Glomerular endothelial cell (primary cell): ENCODE measurements around the gene SH3BGR. TPM values are rescaled to one million over a fixed set of nuclear protein-coding genes. Genes with fewer than 3 reads are reported as not detected.
A peak's percentile ranks its signal among the peaks of the same experiment; 100 is the strongest.

Source experiments
- DNase-seq: peaks from one replicate; pipeline ENCODE4 v3.0.0-alpha.2; 2011; ENCODE audit warnings: low read depth, low spot score; ENCODE audit errors: extremely low read depth
- total RNA-seq: library from RNA; depleted of rRNA; stranded (reverse); fragments of >200 nt; gene quantifications from 2 replicates; pipeline ENCODE4 v1.2.3, GENCODE V29; 2015

SH3BGR gene
- total RNA-seq, 1 donor from 2014 or later: 0.64 TPM

DNA sequence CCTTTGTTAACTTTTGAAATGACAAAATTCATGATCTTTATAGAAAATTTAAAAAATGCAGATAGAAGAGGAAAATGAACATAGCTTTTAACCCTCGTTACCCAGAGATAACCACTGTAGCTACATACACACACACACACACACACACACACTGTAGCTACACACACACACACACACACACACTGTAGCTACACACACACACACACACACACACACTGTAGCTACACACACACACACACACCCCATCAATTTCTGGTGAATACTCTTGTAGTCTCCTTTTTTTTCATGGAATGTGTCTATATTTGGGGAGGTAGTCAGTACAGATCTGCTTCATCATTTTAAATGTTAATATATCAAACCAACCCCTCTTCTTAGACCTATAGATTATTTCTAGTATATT is 58.5 kb downstream of the SH3BGR start:
- no peak for DNase-seq

DNA sequence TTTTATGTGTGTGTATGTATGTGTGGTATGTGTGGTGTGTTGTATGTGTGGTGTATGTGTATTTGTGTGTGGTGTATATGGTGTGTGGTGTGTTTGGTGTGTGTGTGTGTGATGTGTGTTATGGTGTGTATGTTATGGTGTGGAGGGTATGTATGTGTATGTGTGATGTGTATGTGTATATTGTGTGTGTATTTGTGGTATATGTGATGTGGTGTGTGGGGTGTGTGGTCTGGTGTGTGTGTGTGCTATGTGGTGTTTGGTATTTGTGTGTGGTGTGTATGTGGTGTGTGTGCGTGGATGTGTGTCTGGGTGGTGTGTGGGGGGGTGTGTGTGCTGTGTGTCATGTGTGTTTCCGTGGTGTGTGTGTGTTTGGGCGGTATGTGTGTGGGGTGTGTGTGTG is 59.3 kb downstream of the SH3BGR start:
- DNase-seq: no peak

DNA sequence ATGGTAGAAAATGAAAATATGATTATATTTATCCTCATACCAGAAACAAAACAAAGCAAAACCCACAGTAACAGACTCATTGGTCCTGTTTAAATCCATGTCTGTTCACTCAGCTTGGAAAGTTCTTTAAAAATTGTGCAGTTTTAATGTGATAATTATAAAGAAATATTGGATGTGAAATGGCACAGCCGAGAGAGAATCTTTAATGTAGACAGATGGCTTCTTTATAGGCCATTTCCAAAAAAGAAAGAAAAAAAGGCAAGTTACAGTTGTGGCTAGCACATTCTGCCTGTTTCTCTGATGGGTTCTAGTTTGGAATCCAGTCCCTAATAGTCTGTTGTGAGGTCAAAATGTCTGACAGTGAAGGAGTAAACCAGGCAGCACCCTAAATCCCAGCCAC is 62.0 kb downstream of the SH3BGR start:
- no peak for DNase-seq

DNA sequence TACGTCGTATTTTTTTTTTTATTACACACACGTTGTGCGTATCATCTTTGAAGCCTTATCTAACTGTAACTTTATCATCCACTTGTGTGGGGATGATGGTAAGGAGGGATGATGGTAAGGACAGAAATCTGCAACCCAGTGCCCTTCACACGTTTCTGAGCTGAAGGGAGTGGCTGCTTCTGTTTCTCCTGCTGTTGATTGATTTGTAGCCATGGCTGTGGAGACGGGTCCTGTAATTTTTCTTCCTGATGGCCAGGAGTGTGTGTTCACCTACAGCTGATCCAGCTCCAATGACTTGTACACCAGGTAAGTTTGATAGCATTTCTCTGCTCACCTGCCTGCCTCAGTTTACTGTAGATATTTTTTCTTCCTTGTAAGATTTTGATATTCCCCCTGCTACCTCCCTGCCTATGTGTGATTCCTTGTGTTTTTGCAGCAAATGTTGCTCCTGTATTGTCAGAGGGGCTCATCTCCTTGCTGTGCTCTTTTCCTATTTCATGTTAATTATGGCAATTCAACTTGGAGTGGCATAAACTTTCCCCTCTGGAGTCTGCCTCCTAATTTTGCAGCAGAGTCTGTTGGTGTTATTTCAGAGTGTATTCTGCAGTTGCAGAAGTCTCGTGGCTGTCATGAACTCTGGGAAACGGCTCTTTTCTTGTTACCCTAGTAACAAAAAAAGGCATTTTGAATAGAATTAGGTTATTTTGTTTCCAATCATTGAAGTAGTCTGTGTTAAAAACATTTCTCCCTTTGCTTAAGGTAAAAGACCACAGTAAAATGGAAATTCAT is 64.1 kb downstream of the SH3BGR start:
- no peak for DNase-seq

DNA sequence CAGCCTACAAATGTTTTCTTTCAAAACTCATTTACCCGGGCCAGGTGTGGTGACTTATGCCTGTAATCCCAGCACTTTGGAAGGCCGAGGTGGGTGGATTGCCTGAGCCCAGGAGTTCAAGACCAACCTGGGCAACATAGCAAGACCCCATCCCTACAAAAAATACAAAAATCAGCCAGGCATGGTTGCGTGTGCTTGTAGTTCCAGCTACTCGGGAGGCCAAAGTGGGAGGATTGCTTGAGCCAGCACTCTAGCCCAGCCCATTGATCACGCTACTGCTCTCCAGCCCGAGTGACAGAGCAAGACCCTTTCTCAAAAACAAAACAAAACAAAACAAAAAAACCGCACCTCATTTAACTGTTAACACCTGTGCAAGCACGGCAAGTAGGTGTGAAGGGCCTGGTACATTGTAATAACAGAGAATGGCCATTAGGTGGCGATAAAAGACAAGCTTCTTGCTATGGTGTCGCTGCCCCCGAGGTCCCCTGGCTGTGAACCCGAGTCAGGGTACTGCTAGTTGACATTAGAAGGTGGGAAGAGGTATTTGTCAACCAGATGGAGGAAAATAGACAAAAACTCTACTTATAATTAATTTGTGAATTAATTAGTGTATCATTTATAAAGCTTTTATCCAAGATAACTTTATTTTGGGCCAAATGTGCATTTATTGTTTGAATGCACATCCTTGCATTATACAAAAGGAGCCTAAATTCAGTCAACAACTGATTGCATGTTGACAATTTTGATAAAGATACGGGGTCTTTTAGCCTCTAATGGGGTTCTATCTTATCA is 66.5 kb downstream of the SH3BGR start:
- peak; percentile 14 for DNase-seq

DNA sequence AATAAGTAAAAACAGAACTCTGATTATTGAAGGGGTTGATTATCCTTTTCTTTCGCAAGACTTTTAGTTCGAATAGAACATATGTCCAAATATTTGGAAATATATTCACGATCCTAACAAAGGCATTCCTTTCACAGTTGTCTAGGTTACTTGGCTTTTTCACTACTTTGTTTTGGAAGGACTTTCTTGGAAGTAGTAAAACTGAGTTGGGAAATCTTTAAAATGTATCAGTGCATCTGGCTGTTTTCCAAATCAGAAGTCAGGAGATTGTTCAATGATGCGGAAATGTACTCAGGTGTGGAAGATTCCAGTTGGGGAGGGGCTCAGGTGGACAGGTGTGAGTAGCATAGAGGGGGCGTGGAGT is 67.1 kb downstream of the SH3BGR start:
- no peak for DNase-seq

DNA sequence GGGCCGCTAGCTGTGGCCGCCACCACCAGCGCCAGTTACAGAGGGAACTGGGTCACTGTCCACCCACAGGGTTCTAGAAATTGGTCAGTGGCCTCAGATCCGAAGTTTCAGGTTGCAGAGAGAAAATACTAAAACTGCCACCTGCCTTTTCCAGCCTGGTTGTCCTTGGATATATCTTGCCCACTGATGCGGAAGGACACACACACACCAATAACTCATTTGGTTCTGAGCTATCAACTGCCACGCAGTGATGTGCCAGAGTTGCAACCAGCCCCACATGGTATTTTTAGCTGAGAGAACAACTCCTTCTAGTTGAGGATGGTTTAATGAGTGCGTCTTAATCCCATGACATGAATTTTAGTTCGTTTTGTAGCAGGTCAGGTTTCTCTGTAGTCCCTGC is 68.1 kb downstream of the SH3BGR start:
- DNase-seq: no peak

DNA sequence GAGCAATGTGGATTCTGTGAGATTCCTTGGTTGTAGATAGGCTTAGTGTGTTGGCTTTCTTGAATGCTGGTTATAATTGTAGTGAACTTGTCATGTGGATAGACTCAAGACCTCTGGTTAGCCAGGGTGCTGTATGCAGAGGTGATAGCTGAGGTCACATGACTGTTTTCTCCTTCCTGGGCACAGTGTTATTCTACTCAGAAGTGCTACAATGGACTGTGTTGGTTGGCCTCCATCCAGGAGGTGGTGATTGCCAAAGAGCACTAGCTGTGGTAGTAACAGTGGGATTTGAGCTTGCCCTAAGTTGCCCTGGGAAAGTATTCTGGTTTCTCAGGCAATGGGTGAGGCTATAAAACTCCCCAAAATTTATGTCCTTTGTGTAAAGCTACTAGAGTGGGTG is 71.6 kb downstream of the SH3BGR start:
- DNase-seq: no peak

DNA sequence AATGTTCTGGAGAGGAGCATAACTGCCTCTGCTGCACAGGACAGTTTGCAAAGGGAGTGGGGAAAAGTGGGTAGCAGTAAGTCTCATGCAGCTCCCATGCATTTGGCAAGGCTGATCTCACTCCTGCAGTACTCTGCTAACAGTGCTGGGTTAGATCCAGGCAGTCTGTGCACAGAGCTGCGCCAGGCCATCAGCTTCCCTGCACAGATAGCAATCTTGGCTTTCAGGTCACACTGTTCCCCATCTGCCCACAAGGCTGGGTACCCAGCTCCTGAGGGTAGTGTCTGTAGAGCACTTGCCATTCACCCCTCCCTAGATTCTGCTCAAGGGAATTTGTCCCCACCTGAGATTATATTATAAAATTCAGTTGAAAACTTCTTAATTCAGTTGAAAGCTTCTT is 72.1 kb downstream of the SH3BGR start:
- DNase-seq: no peak

DNA sequence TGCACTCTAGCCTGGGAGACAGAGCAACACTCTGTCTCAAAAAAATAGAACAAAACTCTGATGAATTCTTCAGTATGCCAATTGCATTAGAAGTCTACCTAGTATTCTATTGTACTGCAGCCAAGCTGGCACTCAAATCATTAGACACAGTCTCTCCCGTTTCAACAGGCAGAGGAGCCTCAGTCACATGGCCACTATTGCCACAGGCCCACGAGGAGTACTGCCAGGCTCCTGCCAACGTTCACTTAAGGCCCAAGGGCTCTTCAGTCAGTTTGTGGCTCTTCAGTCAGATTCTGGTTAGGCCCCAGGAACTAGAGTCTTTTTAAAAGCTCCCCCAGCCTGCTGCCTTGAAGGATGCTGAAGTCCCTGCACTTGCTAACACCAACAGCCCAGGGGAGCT is 73.4 kb downstream of the SH3BGR start:
- DNase-seq: no peak

DNA sequence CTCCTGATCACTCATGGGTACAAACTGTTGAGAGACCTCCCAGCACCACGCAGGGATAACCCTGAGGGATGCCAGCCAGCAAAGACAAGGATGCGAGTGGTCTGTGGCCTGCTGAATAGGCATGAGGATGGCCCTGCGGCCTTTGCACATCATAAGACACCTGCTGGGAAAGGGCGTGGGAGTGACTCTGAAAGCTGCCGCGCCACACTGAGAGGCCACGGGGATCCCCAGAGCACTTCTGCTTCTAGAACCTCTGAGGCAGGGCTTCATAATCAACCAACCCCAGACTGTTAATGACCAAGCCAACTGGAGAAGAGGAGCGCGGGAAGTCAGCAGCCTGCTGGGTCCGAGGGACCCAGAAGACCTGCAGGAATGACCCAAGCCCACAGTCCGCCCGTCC is 73.8 kb downstream of the SH3BGR start:
- DNase-seq: no peak

DNA sequence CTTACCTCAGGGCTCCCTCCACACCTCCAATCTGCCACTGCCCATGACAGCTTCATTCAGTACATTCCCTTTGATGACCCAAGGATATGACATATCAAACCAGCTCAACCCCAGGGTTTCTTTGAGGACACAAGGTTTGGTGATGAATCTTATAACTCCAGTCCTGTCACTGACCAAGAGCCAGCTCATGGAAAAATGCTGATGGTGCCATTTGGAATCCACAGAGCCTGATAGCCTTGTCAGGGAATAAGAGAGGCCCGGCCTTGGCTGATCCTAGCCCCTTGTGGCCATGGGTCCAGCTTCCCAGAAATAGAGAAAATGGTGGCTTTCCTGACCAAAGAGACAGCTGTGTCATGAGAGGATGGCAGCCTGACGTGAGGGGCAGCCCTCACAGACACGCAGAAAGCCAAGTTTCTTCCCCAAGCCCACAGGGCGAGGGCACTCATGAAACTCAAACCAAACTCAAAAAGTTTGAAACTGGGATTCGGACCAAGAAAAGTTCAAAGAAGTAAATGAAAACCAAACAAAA is 75.4 kb downstream of the SH3BGR start:
- no peak for DNase-seq

DNA sequence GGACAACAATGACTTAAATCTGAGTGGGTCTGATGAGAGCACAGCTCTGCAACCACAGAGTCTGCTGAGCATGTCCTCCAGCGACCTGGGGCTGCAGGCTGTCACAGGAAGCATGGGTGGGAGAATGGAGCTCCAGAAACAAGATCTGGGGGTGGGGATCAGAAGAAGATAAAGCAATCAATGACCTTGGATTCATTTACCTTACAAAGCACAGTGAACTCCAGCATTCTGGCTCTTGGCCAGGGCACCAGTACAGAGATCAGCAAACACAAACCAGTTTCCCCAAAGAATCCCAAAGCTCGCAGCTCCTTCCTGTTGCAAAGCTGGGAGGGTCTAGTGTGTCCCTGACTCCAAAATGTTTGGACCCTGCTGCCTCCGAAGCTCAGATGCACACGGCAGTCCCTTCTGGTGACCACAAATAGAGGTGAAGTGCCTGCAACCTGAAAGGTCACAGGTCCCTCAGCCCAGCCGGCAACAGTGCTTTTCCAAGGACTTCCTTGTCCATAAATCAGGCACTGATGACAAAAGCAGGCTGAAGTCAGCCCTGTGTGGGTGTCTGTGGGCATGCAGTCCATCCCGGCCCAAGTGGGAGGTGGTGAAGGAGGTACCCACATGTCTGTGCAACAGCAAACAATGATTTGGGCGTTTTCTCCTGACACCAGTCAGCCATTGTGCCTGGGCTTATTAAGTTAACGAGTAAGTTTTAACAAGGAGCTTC is 76.1 kb downstream of the SH3BGR start:
- DNase-seq: no peak

DNA sequence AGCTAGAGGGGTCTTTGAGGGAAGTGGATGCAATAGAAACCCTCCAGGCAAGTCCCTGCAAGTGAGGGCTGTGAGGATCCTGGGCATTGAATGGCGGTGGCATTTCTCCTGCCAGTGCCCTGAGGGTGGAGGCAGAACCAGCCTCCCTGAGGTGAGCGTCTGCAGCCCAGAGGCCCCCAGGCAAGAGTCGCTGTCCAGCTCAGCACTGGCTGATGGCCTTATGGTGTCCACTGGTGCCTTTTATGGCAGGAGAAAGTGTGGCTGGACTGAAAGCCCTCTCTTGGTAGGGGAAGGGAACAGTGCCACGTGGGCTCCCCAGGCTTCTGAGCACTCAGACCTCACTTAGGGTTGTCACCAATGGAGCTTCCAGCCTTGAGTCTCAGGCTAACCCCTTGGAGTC is 77.3 kb downstream of the SH3BGR start:
- no peak for DNase-seq

DNA sequence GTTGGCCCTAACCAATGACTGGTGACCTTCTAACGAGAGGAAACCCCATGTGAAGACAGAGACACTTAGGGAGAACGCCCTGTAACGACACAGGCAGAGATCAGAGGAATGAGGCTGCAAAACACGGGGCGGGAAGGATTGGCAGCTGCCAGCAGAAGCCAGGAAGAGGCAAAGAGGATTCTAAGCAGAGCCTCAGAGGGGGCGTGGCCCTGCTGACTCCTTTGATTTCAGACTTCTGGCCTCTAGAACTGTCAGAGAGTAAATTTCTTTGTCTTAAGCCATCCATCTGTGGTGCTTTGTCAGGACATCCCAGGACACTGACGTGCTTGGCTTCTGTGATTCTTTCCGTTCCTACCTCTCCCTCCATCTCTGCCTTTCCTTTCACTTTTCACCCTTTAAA is 79.3 kb downstream of the SH3BGR start:
- no peak for DNase-seq

DNA sequence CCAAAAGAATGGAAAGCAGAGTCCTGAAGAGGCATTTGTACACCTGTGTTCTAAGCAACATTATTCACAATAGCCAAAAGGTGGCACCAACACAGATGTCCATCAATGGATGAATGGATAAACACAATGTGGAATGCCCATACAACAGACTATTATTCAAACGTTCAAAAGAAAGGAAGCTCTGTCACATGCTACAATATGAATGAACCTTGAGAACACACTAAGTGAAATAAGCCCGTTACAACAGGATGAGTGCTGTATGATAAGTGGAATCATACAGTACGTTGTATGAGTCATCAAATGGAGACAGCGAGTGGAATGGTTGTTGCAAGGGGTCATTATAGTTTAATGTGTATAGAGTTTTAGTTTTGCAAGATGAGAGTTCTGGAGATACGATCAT is 80.1 kb downstream of the SH3BGR start:
- DNase-seq: no peak

DNA sequence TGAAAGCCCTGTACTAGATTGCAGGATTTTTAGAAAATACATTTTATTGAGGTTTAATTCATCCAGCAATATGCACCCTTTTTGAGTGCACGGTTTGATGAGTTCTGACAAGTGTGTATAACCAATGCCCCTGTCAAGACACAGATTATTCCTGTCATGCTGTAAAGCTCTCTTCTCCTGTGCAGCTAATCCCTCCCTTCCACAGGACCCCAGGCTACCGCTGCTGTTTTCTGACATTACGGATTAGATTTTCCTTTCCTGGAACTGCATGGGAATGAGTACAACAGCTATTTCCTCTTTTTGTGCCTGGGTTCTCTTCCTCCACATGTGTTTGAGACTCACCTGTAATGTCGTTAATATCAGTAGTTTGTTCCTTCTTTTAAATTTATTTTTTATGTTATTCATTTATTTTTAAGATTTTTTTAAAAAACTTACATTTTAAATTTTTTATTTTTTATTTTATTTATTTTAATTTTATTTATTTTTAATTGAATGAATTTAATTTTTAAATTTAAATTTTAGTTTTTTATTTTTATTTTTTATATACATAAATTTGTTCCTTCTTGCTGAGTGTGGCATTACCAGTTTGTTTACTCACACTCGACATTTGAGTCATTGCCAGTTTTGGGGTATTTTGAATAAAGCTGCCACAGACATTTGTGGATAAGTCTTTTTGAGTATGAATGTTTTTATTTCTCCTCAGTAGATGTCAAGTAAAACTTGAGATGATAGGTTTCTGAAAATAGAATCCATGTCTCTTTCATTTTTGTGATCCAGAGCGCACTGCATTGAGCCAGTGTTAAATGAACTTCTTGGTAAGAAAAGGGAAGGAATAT is 82.0 kb downstream of the SH3BGR start:
- no peak for DNase-seq

DNA sequence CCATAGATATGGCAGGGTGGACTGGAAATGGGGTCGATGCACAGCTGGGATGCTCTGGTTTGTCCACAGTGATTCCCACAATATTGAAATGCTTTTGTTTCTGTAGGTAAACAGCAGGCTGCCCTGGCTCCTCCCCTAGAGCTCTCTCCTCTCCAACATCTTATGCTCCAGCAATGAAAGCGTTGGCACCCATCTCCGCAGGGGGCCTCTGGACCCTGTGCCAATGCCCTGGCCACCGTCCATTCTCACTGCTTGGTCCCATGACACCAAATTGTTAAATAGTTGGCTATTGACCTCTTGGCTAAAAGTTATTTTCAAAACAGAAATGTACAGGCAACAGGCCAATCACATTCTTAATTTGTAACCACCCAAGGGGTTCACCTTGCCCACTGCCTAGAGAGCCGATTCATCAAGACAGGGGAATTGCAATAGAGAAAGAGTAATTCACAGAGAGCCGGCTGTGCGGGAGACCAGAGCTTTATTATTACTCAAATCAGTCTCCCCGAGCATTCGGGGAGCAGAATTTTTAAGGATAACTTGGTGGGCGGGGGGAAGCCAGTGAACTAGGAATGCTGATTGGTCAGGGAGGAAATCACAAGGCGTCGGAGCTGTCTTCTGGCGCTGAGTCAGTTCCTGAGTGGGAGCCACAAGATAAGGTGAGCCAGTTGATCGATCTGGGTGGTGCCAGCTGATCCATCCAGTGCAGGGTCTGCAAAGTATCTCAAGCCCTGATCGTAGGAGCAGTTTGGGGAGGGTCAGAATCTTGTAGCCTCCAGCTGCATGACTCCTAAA is 84.1 kb downstream of the SH3BGR start:
- no peak for DNase-seq

DNA sequence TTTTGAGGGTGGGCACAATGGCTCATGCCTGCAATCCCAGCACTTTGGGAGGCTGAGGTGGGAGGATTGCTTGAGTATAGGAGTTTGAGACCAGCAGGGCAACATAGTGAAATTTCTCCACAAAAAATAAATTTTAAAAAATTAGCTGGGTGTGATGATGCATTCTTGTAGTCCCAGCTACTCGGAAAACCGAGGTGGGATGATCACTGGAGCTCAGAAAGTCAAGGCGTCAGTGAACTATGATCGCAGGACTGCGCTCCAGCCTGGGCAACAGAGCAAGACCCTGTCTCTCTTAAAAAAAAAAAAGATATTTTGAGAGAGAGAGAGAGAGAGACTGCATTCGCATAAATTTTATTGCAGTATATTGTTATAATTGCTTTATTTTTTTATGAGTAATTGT is 85.1 kb downstream of the SH3BGR start:
- DNase-seq: no peak

DNA sequence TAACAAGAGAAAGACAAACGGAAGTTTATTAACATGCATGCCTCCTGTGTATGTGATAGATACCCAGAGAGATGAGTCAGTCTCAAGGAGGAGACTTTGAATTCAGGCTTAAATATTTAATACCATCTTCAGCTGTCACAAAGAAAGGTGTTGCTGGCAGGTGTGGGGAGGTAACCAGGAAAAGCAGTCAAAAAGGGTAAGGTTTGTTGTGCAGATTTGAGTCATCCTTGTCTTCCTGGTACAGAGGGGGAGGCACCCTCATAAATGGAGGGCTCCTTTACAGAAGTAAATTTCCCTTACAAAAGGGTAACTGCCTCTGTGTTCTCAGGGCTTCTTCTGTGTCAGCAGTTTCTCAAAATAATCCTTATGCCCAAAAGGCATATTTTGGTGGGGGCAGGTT is 85.8 kb downstream of the SH3BGR start:
- DNase-seq: no peak
